VCaP (cell line): Measurements from ENCODE around the gene CD44.

Experiments
- H3K27ac ChIP-seq: fragments of 450-650 bp; 2 replicates; pipeline ENCODE4 v1.5.1; 2017
- CTCF ChIP-seq: fragments of 450-650 bp; conservative IDR thresholded peaks from 2 replicates; pipeline ENCODE4 v1.5.1; 2017; ENCODE audit warnings: mild to moderate bottlenecking, moderate library complexity

Gene CD44

GRCh38 chr11:35180317-35181233 lies 41.6 kb downstream of the CD44 start:
- TF ChIP-seq CTCF: no peak
- peak overlapping the region; percentile 46 for H3K27ac ChIP-seq

GRCh38 chr11:35182317-35182939 lies 43.5 kb downstream of the CD44 start:
- no peak for TF ChIP-seq CTCF
- no peak overlapping the region for H3K27ac ChIP-seq

- no peak for TF ChIP-seq CTCF
Measured at GRCh38 chr11:35183326-35183925, 44.5 kb downstream of the CD44 start.

GRCh38 chr11:35185696-35186095 lies 46.7 kb downstream of the CD44 start:
- no peak overlapping the region for H3K27ac ChIP-seq
- no peak for TF ChIP-seq CTCF

More at GRCh38 chr11:35183326-35183925, 44.5 kb downstream of the CD44 start:
- H3K27ac ChIP-seq: no peak overlapping the region

GRCh38 chr11:35187996-35188395 lies 49.0 kb downstream of the CD44 start:
- TF ChIP-seq CTCF: no peak
- no peak overlapping the region for H3K27ac ChIP-seq

GRCh38 chr11:35190804-35191348 lies 51.9 kb downstream of the CD44 start:
- TF ChIP-seq CTCF: no peak
- H3K27ac ChIP-seq: no peak overlapping the region

GRCh38 chr11:35192347-35192746 lies 53.4 kb downstream of the CD44 start:
- no peak overlapping the region for H3K27ac ChIP-seq
- no peak for TF ChIP-seq CTCF
